ENCODE results near the gene BRCA2. TPM values are rescaled to one million over a fixed set of nuclear protein-coding genes. Genes with fewer than 3 reads are reported as not detected.

The BRCA2 gene
- total and polyA plus RNA-seq, 9 donors = 0.36 to 3.3 (median 0.95) TPM

DNA sequence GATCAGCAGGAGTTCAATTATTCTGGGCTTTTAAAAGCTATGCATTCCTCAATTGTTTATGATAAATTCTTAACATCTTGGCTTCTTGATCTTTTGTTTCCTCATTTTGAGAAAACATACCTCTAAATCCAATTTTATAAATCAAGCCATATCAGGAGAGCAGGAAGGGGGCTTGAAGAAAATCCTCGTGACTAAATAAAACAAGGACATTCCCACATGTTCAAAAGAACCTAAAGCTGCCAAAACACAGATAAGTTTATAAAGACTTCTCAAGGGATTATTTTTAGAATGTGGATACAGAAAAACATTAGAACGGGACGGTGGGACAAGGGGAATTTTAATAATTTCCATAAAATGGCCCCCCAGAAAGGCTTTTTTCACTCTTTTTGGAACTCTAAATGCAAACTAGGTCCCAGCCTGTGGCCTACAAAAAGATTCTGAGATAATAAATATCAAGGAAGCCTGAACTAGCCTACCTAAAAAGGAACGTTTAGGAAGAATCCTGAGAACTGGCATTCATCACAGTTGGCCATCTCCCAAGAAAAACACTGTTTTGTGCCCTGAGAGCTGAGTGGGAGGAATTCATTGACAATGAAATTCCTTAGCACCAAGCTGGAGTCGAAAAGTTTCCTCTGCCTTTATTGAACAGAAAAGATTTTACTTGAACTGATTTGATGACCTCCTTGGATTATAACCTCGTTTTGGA is 30.2 kb upstream of the BRCA2 start:
- intact Hi-C loops (cut with DNase I) = no loop called here
- 3 to 4% (median 4%) methylated on average over 6 of the region's 6 CpGs for WGBS, 3 donors
- TF ChIP-seq POLR2A (IDR thresholded peaks at IDR 0.05) = no peak
- TF ChIP-seq EP300 (IDR thresholded peaks at IDR 0.05) = no peak
- TF ChIP-seq CTCF (IDR thresholded peaks at IDR 0.05) = no peak
- H3K27me3 ChIP-seq = no peaks in the 10 kb centered on the region
- no peaks in the 10 kb centered on the region for H3K9me3 ChIP-seq
- H3K36me3 ChIP-seq = no peaks in the 10 kb centered on the region
- no peak overlapping the region for H3K27ac ChIP-seq
- no peaks in the 10 kb centered on the region for H3K4me1 ChIP-seq (ENCODE audit: insufficient read depth)
- H3K4me3 ChIP-seq = no peak overlapping the region
- DNase-seq = no peak

GRCh38 chr13:32285633-32285965 is 29.7 kb upstream of the BRCA2 start:
- TF ChIP-seq CTCF (IDR thresholded peaks at IDR 0.05) = no peak
- no peak for TF ChIP-seq POLR2A (IDR thresholded peaks at IDR 0.05)
- no peak for TF ChIP-seq EP300 (IDR thresholded peaks at IDR 0.05)
- Histone ChIP-seq H3K4me3 (no peak overlapping the region), H3K27me3 (no peaks in the 10 kb centered on the region), H3K27ac (no peak overlapping the region), H3K4me1 (ENCODE audit: insufficient read depth) (no peaks in the 10 kb centered on the region), H3K9me3 (no peaks in the 10 kb centered on the region), H3K36me3 (no peaks in the 10 kb centered on the region)
- 20 to 32% (median 22%) methylated on average over 4 of the region's 4 CpGs for WGBS, 3 donors
- DNase-seq = no peak
- intact Hi-C loops (cut with DNase I) = no loop called here

DNA sequence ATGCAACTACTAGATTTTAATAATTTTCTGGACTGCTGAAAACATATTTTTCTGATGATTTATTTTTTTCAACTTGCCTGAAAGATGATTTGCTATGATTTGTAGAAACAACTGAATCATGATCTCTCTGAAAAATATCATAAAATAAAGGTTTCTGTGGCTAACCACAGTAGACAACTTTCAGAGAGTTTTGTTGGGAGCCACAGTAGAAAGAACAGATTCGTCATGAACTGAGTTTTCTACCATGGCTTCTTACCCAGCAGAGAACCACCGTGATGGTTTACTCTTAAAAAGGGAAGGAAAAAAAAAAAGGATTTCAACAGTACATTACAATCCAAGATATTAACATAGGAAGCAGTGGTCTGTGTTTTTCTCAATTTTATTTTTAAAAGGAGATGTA is 18.1 kb upstream of the BRCA2 start:
- intact Hi-C loops (cut with DNase I) = no loop called here
- Histone ChIP-seq H3K4me1 (ENCODE audit: insufficient read depth) (no peaks in the 10 kb centered on the region), H3K27me3 (no peaks in the 10 kb centered on the region), H3K36me3 (no peaks in the 10 kb centered on the region), H3K4me3 (no peak overlapping the region), H3K27ac (no peak overlapping the region), H3K9me3 (no peaks in the 10 kb centered on the region)
- WGBS, 3 donors = 67 to 78% (median 69%) methylated on average over 2 of the region's 2 CpGs
- TF ChIP-seq EP300 (IDR thresholded peaks at IDR 0.05) = no peak
- TF ChIP-seq CTCF (IDR thresholded peaks at IDR 0.05) = no peak
- TF ChIP-seq POLR2A (IDR thresholded peaks at IDR 0.05) = no peak
- DNase-seq = no peak

DNA sequence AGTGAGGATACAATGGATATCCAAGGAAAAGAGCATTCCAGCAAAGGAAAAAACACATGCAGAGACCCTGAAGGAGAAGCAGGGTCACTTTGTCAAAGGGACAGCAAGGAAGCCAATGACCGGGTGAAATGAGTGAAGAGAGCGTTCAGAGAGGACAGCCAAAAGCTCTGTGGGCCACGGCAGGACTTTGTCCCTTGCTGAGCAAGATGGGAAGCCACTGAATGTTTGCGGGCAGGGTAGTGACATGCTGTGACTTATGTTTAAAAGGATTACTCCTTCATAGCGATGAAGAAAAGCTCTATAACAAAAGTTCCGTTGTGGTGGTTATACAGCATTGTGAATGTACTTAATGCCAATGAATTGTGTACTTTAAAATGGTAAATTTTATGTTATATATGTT is 16.6 kb upstream of the BRCA2 start:
- TF ChIP-seq EP300 (IDR thresholded peaks at IDR 0.05) (no peak), POLR2A (IDR thresholded peaks at IDR 0.05) (no peak), CTCF (IDR thresholded peaks at IDR 0.05) (no peak)
- Histone ChIP-seq H3K36me3 (no peaks in the 10 kb centered on the region), H3K4me1 (ENCODE audit: insufficient read depth) (no peaks in the 10 kb centered on the region), H3K27ac (no peak overlapping the region), H3K27me3 (no peaks in the 10 kb centered on the region), H3K4me3 (no peak overlapping the region), H3K9me3 (no peaks in the 10 kb centered on the region)
- WGBS, 3 donors = 93 to 96% (median 94%) methylated on average over 6 of the region's 6 CpGs
- intact Hi-C loops (cut with DNase I) = no loop called here
- no peak for DNase-seq

Measured in ovary (tissue), 9 donors.